Left renal pelvis (tissue), 4 donors: Measurements from ENCODE around the gene IDNK. TPM values are rescaled to one million over a fixed set of nuclear protein-coding genes. Genes with fewer than 3 reads are reported as not detected.
A peak's percentile ranks its signal among the peaks of the same experiment; 100 is the strongest.
"Not testable (repeated sequence)": the region's sequence is repeated elsewhere in the genome, so short reads cannot be mapped to it uniquely, and the experiment has no call there.

Source experiments
- DNase-seq, 4 donors: peaks; one replicate each; pipeline ENCODE4 v3.0.0-alpha.2; 2013; ENCODE audit warnings: low read depth in 4 of 4, low spot score in 3 of 4
- polyA plus RNA-seq, 4 donors: library from polyadenylated mRNA; unstranded; fragments of 120-200 nt; gene quantifications; one replicate each; pipeline ENCODE4 v1.2.1, GENCODE V29; 2013; ENCODE audit not compliant: insufficient read length in 4 of 4

Gene IDNK
- polyA plus RNA-seq: 10 to 100 TPM in 3 of 4 donors, 1 to 10 TPM in 1; 3.3 to 13.9 (median 11.9) TPM

- DNase-seq: peak in 1 of 4 donors; percentile 28
Observed at GRCh38 chr9:83622939-83623678, at the start of gene IDNK. IDNK (plus strand) TSS chr9:83623143; CDS start chr9:83623172, 29 bp downstream.

- no peak for DNase-seq
Observed at GRCh38 chr9:83574482-83574881, 48.5 kb upstream of the IDNK start.

- DNase-seq: no peak
Observed at GRCh38 chr9:83582029-83582428, 40.9 kb upstream of the IDNK start.

GRCh38 chr9:83583151-83584014 lies 39.6 kb upstream of the IDNK start:
- peak in 3 of 4 donors; percentile 14 to 33 (median 20) for DNase-seq

- DNase-seq: no peak
Observed at GRCh38 chr9:83584995-83585394, 37.9 kb upstream of the IDNK start.

- no peak for DNase-seq
Observed at GRCh38 chr9:83588256-83588655, 34.7 kb upstream of the IDNK start.

- peak in 1 of 4 donors; percentile 15 for DNase-seq
Observed at GRCh38 chr9:83596899-83597504, 25.9 kb upstream of the IDNK start.

- DNase-seq: no peak
Observed at GRCh38 chr9:83598487-83598886, 24.5 kb upstream of the IDNK start.

- DNase-seq: no peak
Observed at GRCh38 chr9:83599071-83599470, 23.9 kb upstream of the IDNK start.

GRCh38 chr9:83601463-83601862 lies 21.5 kb upstream of the IDNK start:
- DNase-seq: no peak

- DNase-seq: not testable (repeated sequence)
Observed at GRCh38 chr9:83607620-83608019, 15.3 kb upstream of the IDNK start.

GRCh38 chr9:83613298-83613697 lies 9.6 kb upstream of the IDNK start:
- not testable (repeated sequence) for DNase-seq

- DNase-seq: no peak
Observed at GRCh38 chr9:83617299-83617698, 5.6 kb upstream of the IDNK start.

GRCh38 chr9:83620841-83621636 lies 1.9 kb upstream of the IDNK start:
- peak in 1 of 4 donors; percentile 42 for DNase-seq

GRCh38 chr9:83622433-83622938 lies 457 bp upstream of the IDNK start:
- peak in 1 of 4 donors; percentile 16 for DNase-seq

- no peak for DNase-seq
Observed at GRCh38 chr9:83623679-83624076, 735 bp downstream of the IDNK start.

GRCh38 chr9:83625178-83625577 lies 2.2 kb downstream of the IDNK start:
- no peak for DNase-seq

GRCh38 chr9:83628540-83628939 lies 5.6 kb downstream of the IDNK start:
- no peak for DNase-seq

GRCh38 chr9:83629433-83630104 lies 6.6 kb downstream of the IDNK start:
- DNase-seq: no peak
